GM18867 (cell line): ENCODE results near the gene TPBG.

Experiments used
- ATAC-seq: cut with Tn5 transposase; IDR thresholded peaks from one replicate; pipeline ENCODE4 v1.9.1; 2021; ENCODE audit warnings: mild to moderate bottlenecking, moderate library complexity; ENCODE audit not compliant: unreplicated experiment

TPBG gene, protein sequence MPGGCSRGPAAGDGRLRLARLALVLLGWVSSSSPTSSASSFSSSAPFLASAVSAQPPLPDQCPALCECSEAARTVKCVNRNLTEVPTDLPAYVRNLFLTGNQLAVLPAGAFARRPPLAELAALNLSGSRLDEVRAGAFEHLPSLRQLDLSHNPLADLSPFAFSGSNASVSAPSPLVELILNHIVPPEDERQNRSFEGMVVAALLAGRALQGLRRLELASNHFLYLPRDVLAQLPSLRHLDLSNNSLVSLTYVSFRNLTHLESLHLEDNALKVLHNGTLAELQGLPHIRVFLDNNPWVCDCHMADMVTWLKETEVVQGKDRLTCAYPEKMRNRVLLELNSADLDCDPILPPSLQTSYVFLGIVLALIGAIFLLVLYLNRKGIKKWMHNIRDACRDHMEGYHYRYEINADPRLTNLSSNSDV

GRCh38 chr6:82363428-82364086 is at the start of gene TPBG:
TPBG (plus strand) TSS chr6:82363817; CDS start chr6:82364962, 1,145 bp downstream.
- ATAC-seq: no peak

DNA sequence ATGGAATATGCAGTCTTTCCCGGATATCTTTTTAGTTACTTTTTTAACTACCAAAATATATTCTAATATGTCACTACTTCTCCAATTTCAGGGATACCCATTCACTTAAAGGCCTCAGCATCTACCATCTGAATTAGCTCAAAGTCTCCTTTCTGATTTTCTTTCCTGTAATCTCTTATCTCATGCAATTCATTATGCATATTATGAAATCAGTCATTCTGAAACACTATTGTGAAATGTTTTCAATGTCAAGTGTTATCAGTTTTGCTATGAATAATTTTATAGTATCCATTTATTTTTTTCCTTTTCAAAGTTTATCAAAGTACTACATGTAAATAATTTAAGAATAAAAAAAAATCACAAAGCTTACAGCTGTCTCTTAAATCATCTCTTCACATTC is 41.2 kb upstream of the TPBG start:
- no peak for ATAC-seq

- ATAC-seq: no peak
Observed at GRCh38 chr6:82329766-82330165, 33.9 kb upstream of the TPBG start.

GRCh38 chr6:82330171-82330804 is 33.3 kb upstream of the TPBG start:
- no peak for ATAC-seq

DNA sequence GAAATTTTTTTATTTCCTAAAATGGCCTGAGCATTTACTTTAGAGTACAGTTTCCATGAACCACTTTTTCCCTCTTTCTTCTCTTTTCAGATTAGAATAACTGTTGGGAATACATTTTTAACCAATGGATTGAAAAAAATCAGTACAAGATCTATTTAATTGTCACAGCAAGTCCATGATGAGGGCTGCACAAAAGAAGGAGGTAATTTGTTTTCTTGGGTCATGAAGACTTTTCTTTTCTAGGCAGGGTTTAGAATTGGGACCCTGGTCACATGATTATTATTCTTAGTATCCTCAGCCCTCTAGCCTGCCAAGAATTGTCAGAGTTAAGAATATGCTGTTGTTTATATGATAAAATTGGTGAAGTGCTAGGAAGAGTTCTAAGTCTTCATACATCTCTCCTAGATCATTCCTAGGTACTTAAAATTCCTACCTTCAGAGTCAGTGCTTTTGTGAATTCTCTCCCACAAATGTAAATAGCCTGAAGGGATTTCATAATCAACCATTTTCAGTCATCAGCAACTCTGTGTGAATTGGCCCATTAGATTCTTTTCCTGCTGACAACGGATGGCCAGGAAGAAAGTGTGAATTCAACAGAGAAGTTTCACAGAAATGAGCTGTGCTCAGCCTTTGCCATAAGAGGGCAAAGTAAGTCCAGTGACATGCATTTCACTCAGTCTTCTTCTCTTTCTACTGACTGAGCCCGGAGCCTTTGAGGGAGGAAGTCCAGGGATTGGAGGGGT is 32.4 kb upstream of the TPBG start:
- ATAC-seq: peak; percentile 74

- peak; percentile 57 for ATAC-seq
Observed at GRCh38 chr6:82333781-82334180, 29.8 kb upstream of the TPBG start.

- ATAC-seq: no peak
Observed at GRCh38 chr6:82337688-82338257, 25.8 kb upstream of the TPBG start.

GRCh38 chr6:82348130-82348529 is 15.5 kb upstream of the TPBG start:
- ATAC-seq: no peak

- no peak for ATAC-seq
Observed at GRCh38 chr6:82353848-82354247, 9.8 kb upstream of the TPBG start.

DNA sequence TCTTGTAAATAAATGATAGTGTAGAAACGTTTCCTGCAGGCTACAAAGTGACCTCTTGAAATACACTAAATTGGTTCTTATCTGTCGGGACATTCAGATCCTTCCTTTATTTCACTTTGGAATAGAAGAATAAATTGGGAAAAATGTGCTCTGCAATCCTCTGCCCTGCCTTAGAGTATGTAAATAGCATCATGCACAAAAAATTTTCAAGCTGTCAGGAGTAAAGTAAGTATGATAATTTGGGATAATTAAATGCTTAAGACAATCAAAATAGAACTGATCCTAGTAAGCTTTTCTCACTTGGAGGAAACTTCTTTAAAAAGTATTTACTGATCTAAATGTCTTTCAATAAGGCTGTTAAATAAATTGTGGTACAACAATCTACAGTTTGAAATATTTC is 3.1 kb upstream of the TPBG start:
- no peak for ATAC-seq

- no peak for ATAC-seq
Observed at GRCh38 chr6:82361631-82362030, 2.0 kb upstream of the TPBG start.

DNA sequence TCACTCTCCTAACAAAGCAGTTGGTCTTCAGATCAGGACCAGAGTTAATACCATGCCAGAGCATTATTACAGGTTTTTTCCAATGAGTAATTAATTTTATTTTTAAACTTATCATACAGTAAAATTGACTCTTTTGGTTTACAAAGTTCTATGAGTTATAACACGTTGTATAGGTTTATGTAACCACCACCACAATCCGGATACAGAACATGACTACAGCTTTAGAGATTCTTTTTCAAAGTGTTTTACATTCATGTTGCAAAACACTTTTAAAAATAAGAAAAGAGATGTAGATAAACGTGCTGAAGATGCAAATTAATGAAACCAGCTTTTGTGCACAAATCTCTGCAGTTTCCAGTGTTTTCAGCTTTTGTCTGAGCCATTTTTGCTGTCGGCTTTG is 1.5 kb upstream of the TPBG start:
- ATAC-seq: no peak

- ATAC-seq: no peak
Observed at GRCh38 chr6:82362878-82363427, 664 bp upstream of the TPBG start.

DNA sequence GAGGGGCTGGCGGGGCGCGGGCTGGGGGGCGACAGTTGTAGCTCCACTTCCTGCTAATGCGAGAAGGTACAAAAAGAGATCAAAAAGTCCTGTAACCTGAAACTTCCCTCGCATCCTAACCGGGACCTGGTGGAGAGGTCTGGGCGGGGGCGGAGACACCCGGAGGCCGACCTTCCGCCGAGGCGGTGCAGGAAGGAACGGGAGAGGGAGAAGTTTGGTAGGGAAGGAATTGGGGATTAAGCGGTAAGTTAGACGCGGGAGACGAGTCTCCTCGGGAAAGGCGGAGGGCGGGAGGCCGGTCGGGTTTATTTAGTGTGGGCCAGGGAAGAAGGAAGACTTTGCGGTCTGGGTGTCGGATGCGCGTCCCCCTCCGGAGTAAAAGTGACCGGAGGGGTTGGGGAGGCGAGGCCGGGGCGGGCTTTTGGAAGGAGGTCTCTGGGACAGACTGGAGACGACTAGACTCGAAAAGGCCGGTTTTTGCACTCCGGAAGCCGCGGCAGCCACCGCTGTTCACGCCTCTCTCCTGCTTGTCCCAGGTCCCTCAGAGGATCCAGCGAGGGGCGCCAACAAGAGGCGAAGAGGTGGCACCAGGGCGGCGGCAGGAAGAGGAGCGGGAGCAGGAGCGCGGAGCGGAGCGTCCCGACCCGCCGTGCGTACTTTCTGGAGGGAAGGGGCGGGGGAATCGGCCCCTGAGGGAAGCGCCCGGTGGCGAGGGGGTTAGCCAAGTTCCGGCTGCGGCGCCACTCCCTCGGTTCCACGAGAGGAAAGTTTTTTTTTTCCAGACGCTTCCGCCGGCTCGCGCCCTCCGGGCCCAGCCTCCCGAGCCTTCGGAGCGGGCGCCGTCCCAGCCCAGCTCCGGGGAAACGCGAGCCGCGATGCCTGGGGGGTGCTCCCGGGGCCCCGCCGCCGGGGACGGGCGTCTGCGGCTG is 734 bp downstream of the TPBG start:
- ATAC-seq: no peak

GRCh38 chr6:82365016-82365795 is 1.6 kb downstream of the TPBG start:
- ATAC-seq: no peak

- ATAC-seq: no peak
Observed at GRCh38 chr6:82367704-82368103, 4.1 kb downstream of the TPBG start.

- ATAC-seq: no peak
Observed at GRCh38 chr6:82370788-82371187, 7.2 kb downstream of the TPBG start.

- ATAC-seq: no peak
Observed at GRCh38 chr6:82371799-82372546, 8.4 kb downstream of the TPBG start.
